ENCODE measurements around the gene ABR.
"Not testable (repeated sequence)": the region's sequence is repeated elsewhere in the genome, so short reads cannot be mapped to it uniquely, and the experiment has no call there.

The ABR gene

GRCh38 chr17:1158879-1159278 lies 20.9 kb downstream of the ABR start:
- Histone ChIP-seq H4K20me1 (peaks cover 27 to 96% (median 92%) of the 10 kb centered on the region in 11 experiments), H3K27me3 (no peaks in the 10 kb centered on the region)
- TF ChIP-seq Cebpa-rat (IDR thresholded peaks at IDR 0.05): no peak

GRCh38 chr17:1156864-1157263 lies 22.9 kb downstream of the ABR start:
- no peak for TF ChIP-seq Cebpa-rat (IDR thresholded peaks at IDR 0.05)
- Histone ChIP-seq H4K20me1 (peaks cover 16 to 100% (median 94%) of the 10 kb centered on the region in 11 experiments; a peak in 21 of 22 replicates), H3K4me3 (no peak overlapping the region), H3K9ac (no peak overlapping the region), H3K36me3 (peaks cover 6 to 78% (median 14%) of the 10 kb centered on the region in 11 experiments; a peak in 17 of 22 replicates), H3K9me3 (replicated peaks in 1 of 11) (no peaks in the 10 kb centered on the region), H3K27me3 (no peaks in the 10 kb centered on the region), H3K4me2 (no peak overlapping the region), H3K4me1 (peaks cover under 1 to 24% (median 14%) of the 10 kb centered on the region in 10 experiments; a peak in 14 of 20 replicates), H3K27ac (no peak overlapping the region)

More at GRCh38 chr17:1158879-1159278, 20.9 kb downstream of the ABR start:
- Histone ChIP-seq H3K36me3 (peaks cover 6 to 90% (median 14%) of the 10 kb centered on the region in 11 experiments; a peak in 17 of 22 replicates), H3K4me1 (peaks cover 11 to 35% (median 20%) of the 10 kb centered on the region in 10 experiments; a peak in 17 of 20 replicates), H3K9ac (no peak overlapping the region), H3K9me3 (replicated peaks in 1 of 11) (no peaks in the 10 kb centered on the region), H3K27ac (no peak overlapping the region), H3K4me2 (no peak overlapping the region), H3K4me3 (no peak overlapping the region)

DNA sequence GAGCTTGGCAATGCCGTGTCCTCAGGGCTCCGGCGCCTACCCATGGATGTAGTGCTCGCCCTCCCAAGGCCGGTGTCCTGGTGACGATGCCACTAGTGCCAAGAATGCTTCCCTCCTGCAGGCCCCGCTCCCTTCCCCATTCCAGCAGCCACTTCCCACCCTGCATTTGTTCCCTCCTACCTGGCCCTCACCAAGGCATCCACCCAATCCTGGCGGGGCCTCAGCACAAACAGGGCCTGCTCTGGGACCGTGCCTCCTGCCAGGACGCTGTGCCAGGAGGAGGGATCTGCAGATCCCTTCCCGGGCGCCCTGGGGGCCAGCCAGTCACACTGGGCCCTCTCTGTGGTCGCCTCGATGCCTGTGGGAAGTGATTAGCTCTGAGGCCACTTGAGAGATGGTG lies 25.1 kb downstream of the ABR start:
- H4K20me1 ChIP-seq: peaks cover 6 to 100% (median 94%) of the 10 kb centered on the region in 11 experiments; a peak in 19 of 22 replicates
- H3K4me2 ChIP-seq: no peak overlapping the region
- peaks cover 9 to 70% (median 21%) of the 10 kb centered on the region in 11 experiments; a peak in 21 of 22 replicates for H3K36me3 ChIP-seq
- no peak overlapping the region for H3K9ac ChIP-seq
- no peak for TF ChIP-seq Cebpa-rat (IDR thresholded peaks at IDR 0.05)
- no peaks in the 10 kb centered on the region for H3K9me3 ChIP-seq (replicated peaks in 1 of 11)
- H3K27me3 ChIP-seq: no peaks in the 10 kb centered on the region
- peaks cover 0 to 27% (median 10%) of the 10 kb centered on the region in 10 experiments; a peak in 10 of 20 replicates for H3K4me1 ChIP-seq
- H3K27ac ChIP-seq: no peak overlapping the region
- no peak overlapping the region for H3K4me3 ChIP-seq

DNA sequence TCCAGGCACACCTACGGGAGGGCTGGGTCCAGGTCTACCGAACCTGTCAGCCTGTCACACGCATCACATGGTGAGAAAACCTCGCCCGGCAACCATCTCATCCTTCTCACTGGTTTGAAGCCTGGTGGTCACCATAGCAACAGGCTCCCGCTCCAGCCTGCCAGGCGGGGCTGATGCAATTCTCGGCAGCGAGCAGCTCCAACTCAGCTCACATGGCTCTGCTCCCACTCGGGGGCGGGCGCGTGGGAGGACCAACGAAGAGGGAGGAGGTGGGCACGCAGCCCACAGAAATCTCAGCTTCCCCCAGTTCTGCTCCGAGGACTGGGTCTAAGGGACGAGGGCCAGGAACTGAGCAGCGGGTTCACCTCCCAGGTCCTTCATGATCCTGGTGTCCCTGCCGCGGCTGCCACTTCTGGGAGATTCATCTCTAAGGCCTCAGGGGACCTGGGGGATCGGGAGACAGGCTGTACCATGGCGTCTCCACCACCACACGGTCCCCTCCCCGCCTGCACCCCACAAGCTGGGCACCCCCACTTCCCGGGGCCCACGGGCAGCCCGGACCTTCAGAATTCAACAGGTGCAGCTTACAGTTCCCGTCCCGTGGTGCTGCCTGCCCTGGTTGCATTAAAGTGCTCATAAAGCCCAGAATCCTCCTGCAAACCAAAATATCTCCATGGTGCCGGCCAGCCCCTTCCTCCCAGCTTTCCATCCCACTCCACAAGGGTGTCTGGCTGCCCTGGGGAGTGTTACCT lies 25.8 kb downstream of the ABR start:
- H3K4me3 ChIP-seq: no peak overlapping the region
- no peaks in the 10 kb centered on the region for H3K27me3 ChIP-seq
- peaks cover 8 to 70% (median 23%) of the 10 kb centered on the region in 11 experiments; a peak in 20 of 22 replicates for H3K36me3 ChIP-seq
- H3K4me2 ChIP-seq: 0 out of 22 replicates have a peak overlapping the region, but pooled peaks of 2 of the 11 experiments have one; percentile 12 to 15
- H3K4me1 ChIP-seq: peaks cover 0 to 26% (median 10%) of the 10 kb centered on the region in 10 experiments; a peak in 10 of 20 replicates
- H3K27ac ChIP-seq: no peak overlapping the region
- TF ChIP-seq Cebpa-rat (IDR thresholded peaks at IDR 0.05): no peak
- no peak overlapping the region for H3K9ac ChIP-seq
- H3K9me3 ChIP-seq (replicated peaks in 1 of 11): no peaks in the 10 kb centered on the region
- peaks cover 6 to 100% (median 91%) of the 10 kb centered on the region in 11 experiments; a peak in 19 of 22 replicates for H4K20me1 ChIP-seq

- H3K27ac ChIP-seq; H3K9me3 ChIP-seq (replicated peaks in 1 of 11); H3K4me3 ChIP-seq; H3K9ac ChIP-seq; H3K27me3 ChIP-seq; H3K4me2 ChIP-seq: not testable (repeated sequence)
- peaks cover 0 to 26% (median 8%) of the 10 kb centered on the region in 10 experiments; a peak in 10 of 20 replicates for H3K4me1 ChIP-seq
- H4K20me1 ChIP-seq: peaks cover 6 to 99% (median 87%) of the 10 kb centered on the region in 11 experiments; a peak in 19 of 22 replicates
- H3K36me3 ChIP-seq: peaks cover 8 to 70% (median 22%) of the 10 kb centered on the region in 11 experiments; a peak in 20 of 22 replicates
Observed at GRCh38 chr17:1152582-1152981, 27.2 kb downstream of the ABR start.

- peak overlapping the region in 3 of 11 experiments; percentile 34 to 93 (median 60); a peak in 6 of 22 replicates for H3K4me2 ChIP-seq
Observed at GRCh38 chr17:1150863-1151600, 28.7 kb downstream of the ABR start.

DNA sequence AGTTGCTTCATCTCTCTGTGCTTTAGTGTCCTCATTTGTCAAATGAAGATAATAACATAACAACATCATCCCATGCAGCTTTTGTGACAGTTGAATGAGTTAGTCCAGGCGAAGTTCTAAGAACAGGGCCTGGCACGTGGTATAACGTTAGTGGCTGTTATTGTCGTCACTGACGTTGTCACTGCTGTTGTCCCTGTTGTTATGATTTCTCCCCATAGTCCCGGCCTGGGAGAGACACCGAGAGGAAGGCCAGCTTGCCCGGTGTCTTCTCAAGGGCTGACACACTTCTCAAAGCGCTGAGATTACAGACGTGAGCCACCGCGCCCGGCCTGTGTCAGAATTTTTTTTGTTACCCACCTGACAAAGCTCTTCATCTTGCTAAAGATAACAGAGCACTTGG lies 29.9 kb downstream of the ABR start:
- Histone ChIP-seq H3K27ac (no peak overlapping the region), H3K4me3 (no peak overlapping the region), H3K9ac (peak overlapping the region in 1 of 11 experiments; percentile 5; a peak in 1 of 22 replicates), H3K4me2 (peak overlapping the region in 2 of 11 experiments; percentile 60 to 93; a peak in 3 of 22 replicates), H3K27me3 (no peaks in the 10 kb centered on the region), H4K20me1 (peaks cover 16 to 99% (median 87%) of the 10 kb centered on the region in 11 experiments; a peak in 21 of 22 replicates), H3K36me3 (peaks cover 8 to 63% (median 20%) of the 10 kb centered on the region in 11 experiments; a peak in 20 of 22 replicates), H3K9me3 (replicated peaks in 1 of 11) (no peaks in the 10 kb centered on the region), H3K4me1 (peaks cover 0 to 26% (median 14%) of the 10 kb centered on the region in 10 experiments; a peak in 13 of 20 replicates)
- no peak for TF ChIP-seq Cebpa-rat (IDR thresholded peaks at IDR 0.05)

More at GRCh38 chr17:1150863-1151600, 28.7 kb downstream of the ABR start:
- peaks cover 6 to 99% (median 87%) of the 10 kb centered on the region in 11 experiments; a peak in 20 of 22 replicates for H4K20me1 ChIP-seq
- no peak overlapping the region; a peak in 1 of 20 replicates for H3K4me3 ChIP-seq
- H3K9me3 ChIP-seq (replicated peaks in 1 of 11): no peaks in the 10 kb centered on the region
- peak overlapping the region in 2 of 11 experiments; percentile 5 to 55; a peak in 2 of 22 replicates for H3K9ac ChIP-seq
- no peak for TF ChIP-seq Cebpa-rat (IDR thresholded peaks at IDR 0.05)
- peak overlapping the region in 2 of 11 experiments; percentile 20 to 27; a peak in 2 of 22 replicates for H3K27ac ChIP-seq
- H3K27me3 ChIP-seq: no peaks in the 10 kb centered on the region
- H3K36me3 ChIP-seq: peaks cover 8 to 65% (median 20%) of the 10 kb centered on the region in 11 experiments; a peak in 20 of 22 replicates
- H3K4me1 ChIP-seq: peaks cover 0 to 26% (median 8%) of the 10 kb centered on the region in 10 experiments; a peak in 10 of 20 replicates

GRCh38 chr17:1147664-1148063 lies 32.1 kb downstream of the ABR start:
- no peak for TF ChIP-seq Cebpa-rat (IDR thresholded peaks at IDR 0.05)
- no peaks in the 10 kb centered on the region for H3K9me3 ChIP-seq (replicated peaks in 1 of 11)
- no peak overlapping the region for H3K4me2 ChIP-seq
- H3K4me1 ChIP-seq: peaks cover 0 to 26% (median 8%) of the 10 kb centered on the region in 10 experiments; a peak in 12 of 20 replicates
- H3K4me3 ChIP-seq: no peak overlapping the region
- H3K9ac ChIP-seq: no peak overlapping the region
- H3K36me3 ChIP-seq: peaks cover 8 to 63% (median 20%) of the 10 kb centered on the region in 11 experiments; a peak in 20 of 22 replicates
- H4K20me1 ChIP-seq: peaks cover 17 to 99% (median 87%) of the 10 kb centered on the region in 11 experiments; a peak in 20 of 22 replicates
- H3K27me3 ChIP-seq: no peaks in the 10 kb centered on the region
- H3K27ac ChIP-seq: no peak overlapping the region
